HepG2 (cell line): ENCODE data around the gene LDB3. TPM values are rescaled to one million over a fixed set of nuclear protein-coding genes. Genes with fewer than 3 reads are reported as not detected.

Source experiments
- ATAC-seq: fragments of 200-7000 bp; cut with Tn5 transposase; 3 replicates; pipeline ENCODE4 v1.9.1; 2020; ENCODE audit warnings: mild to moderate bottlenecking, moderate library complexity
- BruUV-seq: library from RNA; stranded (reverse); fragments of 400-500 nt; replicated peaks from 2 replicates; lab custom pipeline; 2021; lab: Mats Ljungman, UMichigan
- CTCF ChIA-PET: fragments of 300-600 bp; formaldehyde crosslinking; extraction: SDS; loops from one replicate; lab custom pipeline; 2021; ENCODE audit warnings: low total read pairs, inconsistent platforms, low intra/inter-chr PET ratio; lab: Yijun Ruan, JAX
- POLR2A ChIA-PET: fragments of 350-600 bp; sonication (Branson Sonifier 250); formaldehyde crosslinking; loops from one replicate; lab custom pipeline; 2020; ENCODE audit warnings: antibody characterized with exemption, inconsistent platforms; lab: Yijun Ruan, JAX
- DNase-seq: peaks from one replicate; pipeline ENCODE4 v3.0.0-alpha.2; 2015; ENCODE audit warnings: low spot score
- FAIRE-seq: peaks from 3 replicates; lab custom pipeline; 2011; peaks lifted over from hg19 to GRCh38; lab: Jason Lieb, UNC
- H2AFZ ChIP-seq: one replicate; pipeline ENCODE4 v1.6.1; 2011; ENCODE audit warnings: low read length, inconsistent platforms
- H3K27ac ChIP-seq: fragments of 300-600 bp; 3 replicates; pipeline ENCODE4 v1.8.0; 2011; ENCODE audit warnings: mixed run types, mild to moderate bottlenecking, mixed read lengths, low read length, inconsistent platforms; ENCODE audit not compliant: insufficient read depth; ENCODE audit errors: extremely low read length
- H3K27me3 ChIP-seq, 2 experiments: fragments of 200-600 bp in 1 of 2; 2 replicates in 1 of 2; 3 replicates in 1 of 2; pipeline versions ENCODE4 v1.6.0 to v1.8.0; 2011; ENCODE audit warnings: low read length in 2 of 2, mild to moderate bottlenecking in 2 of 2, moderate library complexity in 2 of 2, inconsistent platforms in 1 of 2; ENCODE audit not compliant: insufficient read depth in 2 of 2, control insufficient read depth in 1 of 2
- H3K36me3 ChIP-seq, 2 experiments: fragments of 200-600 bp in 1 of 2; replicated peaks in 1 of 2; 2 replicates in 1 of 2; 3 replicates in 1 of 2; pipeline versions ENCODE4 v1.5.1 to v1.8.0; 2011; ENCODE audit warnings: low read length in 2 of 2, inconsistent platforms in 1 of 2; ENCODE audit not compliant: insufficient read depth in 2 of 2, control insufficient read depth in 1 of 2
- H3K4me1 ChIP-seq: 2 replicates; pipeline ENCODE4 v1.5.1; 2012; ENCODE audit warnings: low read length, inconsistent platforms; ENCODE audit not compliant: insufficient read depth
- H3K4me2 ChIP-seq: 2 replicates; pipeline ENCODE4 v1.6.0; 2011; ENCODE audit warnings: low read depth, low read length, inconsistent platforms
- H3K4me3 ChIP-seq, 3 experiments: fragments of 200-600 bp in 1 of 3; sonication (generic), shearing (Covaris generic) in 1 of 3; replicated peaks in 1 of 3; 2 replicates each; pipeline ENCODE4 v1.5.1; 2011 to 2016; ENCODE audit warnings: low read length in 3 of 3, inconsistent platforms in 2 of 3, low read depth in 2 of 3, mild to moderate bottlenecking in 2 of 3, control low read depth in 1 of 3, mixed read lengths in 1 of 3; ENCODE audit not compliant: insufficient read depth in 1 of 3
- H3K79me2 ChIP-seq: one replicate; pipeline ENCODE4 v1.6.1; 2011; ENCODE audit warnings: low read length, inconsistent platforms; ENCODE audit not compliant: insufficient read depth
- H3K9ac ChIP-seq: 2 replicates; pipeline ENCODE4 v1.6.0; 2011; ENCODE audit warnings: mild to moderate bottlenecking, low read depth, low read length, inconsistent platforms; ENCODE audit not compliant: insufficient read depth
- H3K9me3 ChIP-seq: 2 replicates; pipeline ENCODE4 v1.5.1; 2012; ENCODE audit warnings: mild to moderate bottlenecking, low read length
- H4K20me1 ChIP-seq: 2 replicates; pipeline ENCODE4 v1.6.0; 2011; ENCODE audit warnings: inconsistent platforms, mild to moderate bottlenecking, low read length, moderate library complexity; ENCODE audit not compliant: insufficient read depth
- ARID2 ChIP-seq: sonication (generic); formaldehyde crosslinking; IDR thresholded peaks from 2 replicates; pipeline ENCODE4 v1.8.1; 2022; ENCODE audit warnings: mild to moderate bottlenecking, missing genetic modification reagents, borderline replicate concordance
- ATAD3A ChIP-seq: sonication (generic); formaldehyde crosslinking; IDR thresholded peaks from 2 replicates; pipeline ENCODE4 v1.4.0; 2020; ENCODE audit warnings: missing genetic modification reagents
- HDAC1 ChIP-seq: sonication (generic); formaldehyde crosslinking; IDR thresholded peaks from 2 replicates; pipeline ENCODE4 v1.5.1; 2020; ENCODE audit warnings: mild to moderate bottlenecking, missing genetic modification reagents
- HNRNPL ChIP-seq: fragments of 200-400 bp; formaldehyde crosslinking; IDR thresholded peaks from 2 replicates; pipeline ENCODE4 v1.6.1; 2017; ENCODE audit warnings: mild to moderate bottlenecking, low read depth, low read length
- MED1 ChIP-seq: sonication (generic); formaldehyde crosslinking; IDR thresholded peaks from 2 replicates; pipeline ENCODE4 v1.4.0; 2020; ENCODE audit warnings: missing genetic modification reagents
- MNT ChIP-seq: fragments of 450-650 bp; IDR thresholded peaks from 2 replicates; pipeline ENCODE4 v1.6.1; 2016
- NR2F6 ChIP-seq, 2 experiments: IDR thresholded peaks; 2 replicates each; pipeline ENCODE4 v1.6.1; 2016; ENCODE audit warnings: antibody characterized with exemption in 1 of 2, mild to moderate bottlenecking in 1 of 2
- SNRNP70 ChIP-seq: fragments of 200-400 bp; formaldehyde crosslinking; IDR thresholded peaks from 2 replicates; pipeline ENCODE4 v1.6.1; 2017; ENCODE audit warnings: mild to moderate bottlenecking, low read depth, low read length, moderate library complexity
- ZBTB14 ChIP-seq: sonication (generic); formaldehyde crosslinking; IDR thresholded peaks from 2 replicates; pipeline ENCODE4 v1.4.0; 2020; ENCODE audit warnings: missing genetic modification reagents
- ZBTB25 ChIP-seq: IDR thresholded peaks from 2 replicates; pipeline ENCODE4 v1.6.1; 2018; ENCODE audit warnings: missing genetic modification reagents
- ZMAT5 ChIP-seq: sonication (generic); formaldehyde crosslinking; IDR thresholded peaks from 2 replicates; pipeline ENCODE4 v1.5.0; 2020; ENCODE audit warnings: mild to moderate bottlenecking, low read depth, missing genetic modification reagents, borderline replicate concordance
- ZNF547 ChIP-seq: sonication (generic); formaldehyde crosslinking; IDR thresholded peaks from 2 replicates; pipeline ENCODE4 v1.5.1; 2020; ENCODE audit warnings: mild to moderate bottlenecking, missing genetic modification reagents
- ZNF792 ChIP-seq: IDR thresholded peaks from 2 replicates; pipeline ENCODE4 v1.6.1; 2016
- WGBS: methylation state at CpG from one replicate; pipeline ENCODE4 v1.1.6; 2017; ENCODE audit warnings: low lambda C conversion rate; 5-methylcytosine and 5-hydroxymethylcytosine counted together
- in situ Hi-C: cut with HindIII; loops from 2 replicates; pipeline ENCODE4 v1.10.0; 2017; ENCODE audit warnings: low pct_unique_long_range_greater_than_20kb; ENCODE audit not compliant: extremely low pct_ligation_motif_present
- intact Hi-C: fragments of 100-400 bp; cut with micrococcal nuclease; formaldehyde crosslinking; loops from one replicate; pipeline ENCODE4 v1.10.0; 2022; ENCODE audit not compliant: unreplicated experiment
- polyA plus RNA-seq, 8 experiments: library from polyadenylated mRNA; depleted of rRNA in 3 of 8; stranded (reverse) in 7 of 8; unstranded in 1 of 8; fragments of >200 nt; fragmentation: Illumina TruSeq in 4 of 8; extraction: Trizol in 4 of 8; gene quantifications; 2 replicates each; pipeline versions ENCODE4 v1.2.1 to v1.2.3, GENCODE V29; 2011 to 2016; ENCODE audit warnings: low read depth in 4 of 8, missing spikeins in 1 of 8, mixed read lengths in 1 of 8; ENCODE audit not compliant: insufficient read depth in 1 of 8
- total RNA-seq, 5 experiments: library from RNA; depleted of rRNA; stranded (reverse); fragments of >200 nt; fragmentation: Illumina TruSeq; extraction: Trizol; gene quantifications; 2 replicates each; pipeline ENCODE4 v1.2.3, GENCODE V29; 2016; ENCODE audit warnings: low read depth in 1 of 5

Gene LDB3
- total and polyA plus RNA-seq, 2 of the 13 experiments (the other 11 are each of a cell fraction or from before 2014, with no cell fraction given), result not detected

DNA sequence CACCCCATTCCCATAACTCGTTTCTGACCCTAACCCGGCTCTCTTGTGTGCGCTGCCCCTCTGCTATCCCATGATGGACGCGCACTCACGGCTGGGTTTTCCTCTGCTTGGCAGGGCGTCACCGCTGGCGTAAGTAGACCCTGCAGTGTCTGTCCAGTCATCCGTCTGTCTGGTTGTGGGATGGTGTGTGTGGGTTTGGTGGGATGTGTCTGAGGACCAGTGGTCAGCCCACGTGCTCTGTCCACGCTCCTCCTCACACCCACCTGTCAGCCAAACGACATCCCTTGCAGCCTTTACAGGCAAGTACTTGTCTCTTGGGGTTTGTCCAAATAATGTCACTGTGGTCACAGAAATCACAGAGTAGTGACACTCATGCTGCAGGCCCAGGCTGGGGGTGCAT is 20.8 kb downstream of the LDB3 start:
- Histone ChIP-seq H2AFZ (no peak overlapping the region), H4K20me1 (no peaks in the 10 kb centered on the region), H3K9me3 (no peaks in the 10 kb centered on the region), H3K4me2 (no peak overlapping the region), H3K27ac (no peak overlapping the region), H3K9ac (no peak overlapping the region), H3K36me3 (no peaks in the 10 kb centered on the region), H3K4me1 (no peaks in the 10 kb centered on the region), H3K27me3 (peaks cover 11 to 47% of the 10 kb centered on the region in 2 experiments; a peak in 4 of 5 replicates), H3K4me3 (no peak overlapping the region), H3K79me2 (no peaks in the 10 kb centered on the region)
- intact Hi-C loops, result loop anchor here (2.0 kb wide), 1 partner anchor 210 kb away; no protein-coding TSS in a partner anchor
- no peak for DNase-seq
- ChIA-PET CTCF (interaction anchor here (1.3 to 2.1 kb wide), 3 partner anchors 211 to 271 kb away, joined by 4 to 31 read pairs (median 4); no protein-coding TSS in a partner anchor), POLR2A (no interaction called here)
- no peak for FAIRE-seq
- no peak for ATAC-seq
- no TSS peak for BruUV-seq
- TF ChIP-seq ZMAT5 (no peak), MNT (0 out of 2 replicates have a peak, but pooled peaks have one; percentile 44)
- in situ Hi-C loops, result no loop called here
- WGBS, result 72% methylated on average over 13 of the region's 13 CpGs

GRCh38 chr10:86690231-86690630 is 21.9 kb downstream of the LDB3 start:
- Histone ChIP-seq H3K27ac (no peak overlapping the region), H3K79me2 (no peaks in the 10 kb centered on the region), H3K9me3 (no peaks in the 10 kb centered on the region), H2AFZ (no peak overlapping the region), H3K9ac (no peak overlapping the region), H3K4me1 (no peaks in the 10 kb centered on the region), H3K4me3 (no peak overlapping the region), H3K36me3 (no peaks in the 10 kb centered on the region), H3K4me2 (no peak overlapping the region), H3K27me3 (peaks cover 7 to 45% of the 10 kb centered on the region in 2 experiments; a peak in 4 of 5 replicates), H4K20me1 (no peaks in the 10 kb centered on the region)
- CTCF ChIA-PET, result no interaction called here
- intact Hi-C loops (no loop called here), in situ Hi-C loops (no loop called here)
- DNase-seq (no peak), ATAC-seq (no peak), FAIRE-seq (no peak)
- BruUV-seq, result no TSS peak
- WGBS, result 40% methylated on average over 2 of the region's 5 CpGs
- POLR2A ChIA-PET, result no interaction called here
- TF ChIP-seq SNRNP70, result no peak
- no peak for TF ChIP-seq ATAD3A (CRISPR knock-in tag)
- TF ChIP-seq ARID2 (CRISPR knock-in tag), result no peak
- TF ChIP-seq HNRNPL, result no peak
- no peak for TF ChIP-seq NR2F6 (IDR thresholded peaks at IDR 0.05)
- no peak for TF ChIP-seq NR2F6 (CRISPR knock-in tag; IDR thresholded peaks at IDR 0.05)
- no peak for TF ChIP-seq ZBTB25 (CRISPR knock-in tag)
- no peak for TF ChIP-seq MNT
- no peak for TF ChIP-seq ZNF547 (CRISPR knock-in tag)
- no peak for TF ChIP-seq ZBTB14 (CRISPR knock-in tag)
- TF ChIP-seq MED1, result no peak
- TF ChIP-seq HDAC1 (CRISPR knock-in tag), result no peak
- TF ChIP-seq ZNF792, result no peak
